Transverse colon (tissue), 4 donors: ENCODE data around the gene ICAM4. TPM values are rescaled to one million over a fixed set of nuclear protein-coding genes. Genes with fewer than 3 reads are reported as not detected.

Source experiments
- DNase-seq: peaks from one replicate; pipeline ENCODE4 v3.0.0-alpha.2; 2019
- H3K27ac ChIP-seq, 4 donors: fragments of 200-600 bp; sonication (generic); 2 replicates each; pipeline ENCODE4 v1.5.1; 2016 to 2018; ENCODE audit warnings: inconsistent platforms in 4 of 4
- H3K27me3 ChIP-seq: fragments of 200-600 bp; sonication (generic); 2 replicates; pipeline ENCODE4 v1.5.1; 2017; ENCODE audit warnings: inconsistent platforms
- H3K36me3 ChIP-seq, 4 donors: fragments of 200-600 bp; sonication (generic); 2 replicates each; pipeline ENCODE4 v1.5.1; 2017 to 2019; ENCODE audit warnings: inconsistent platforms in 4 of 4
- H3K4me1 ChIP-seq, 4 donors: fragments of 200-600 bp; sonication (generic); 2 replicates each; pipeline ENCODE4 v1.5.1; 2017 to 2020; ENCODE audit warnings: inconsistent platforms in 4 of 4
- H3K4me3 ChIP-seq, 4 donors: fragments of 200-600 bp; sonication (generic); 1 replicate in 1 of 4; 2 replicates in 3 of 4; pipeline versions ENCODE4 v1.5.1 to v1.6.1; 2017 to 2019; ENCODE audit warnings: inconsistent platforms in 4 of 4
- H3K9me3 ChIP-seq, 2 donors: fragments of 200-600 bp; sonication (generic); 2 replicates each; pipeline ENCODE4 v1.5.1; 2017 to 2019; ENCODE audit warnings: inconsistent platforms in 2 of 2
- EP300 ChIP-seq: sonication (generic); formaldehyde crosslinking; IDR thresholded peaks from one replicate; pipeline ENCODE4 v1.6.1; 2017; ENCODE audit warnings: antibody characterized with exemption, low read depth
- POLR2A ChIP-seq: fragments of 450-650 bp; IDR thresholded peaks from one replicate; pipeline ENCODE4 v1.6.1; 2016; ENCODE audit warnings: antibody characterized with exemption, mild to moderate bottlenecking, moderate library complexity
- POLR2AphosphoS5 ChIP-seq, 3 donors: sonication (generic); formaldehyde crosslinking; IDR thresholded peaks; one replicate each; pipeline ENCODE4 v1.6.1; 2016; ENCODE audit warnings: antibody characterized with exemption in 3 of 3
- WGBS, 2 donors: methylation state at CpG; one replicate each; pipeline ENCODE4 v1.1.5; 2018; ENCODE audit warnings: low coverage in 1 of 2; 5-methylcytosine and 5-hydroxymethylcytosine counted together
- in situ Hi-C, 4 donors: fragments of 200-750 bp; cut with MboI; loops; one replicate each; pipeline versions ENCODE4 v1.15.0 to v1.15.1; 2017; ENCODE audit warnings: low sequenced_read_pairs in 3 of 4, low pct_ligation_motif_present in 1 of 4, low pct_unique_long_range_greater_than_20kb in 1 of 4
- intact Hi-C: fragments of 100-400 bp; cut with DNase I; formaldehyde crosslinking; loops from one replicate; pipeline ENCODE4 v1.15.1; 2023; ENCODE audit warnings: low total_unique reads
- total RNA-seq, 4 donors: library from RNA; depleted of rRNA; stranded (reverse); fragments of >200 nt; gene quantifications; one replicate each; pipeline ENCODE4 v1.1.0, GENCODE V29; 2016
- TF ChIP-seq, protein P1 (sequence below), 5 experiments: fragments of 200-600 bp in 3 of 5; fragments of 450-650 bp in 2 of 5; sonication (generic) in 3 of 5; IDR thresholded peaks; 1 replicate in 2 of 5; 2 replicates in 3 of 5; pipeline ENCODE4 v1.5.1; 2016 to 2017; ENCODE audit warnings: antibody characterized with exemption in 5 of 5, inconsistent platforms in 3 of 5, mild to moderate bottlenecking in 2 of 5, moderate library complexity in 1 of 5

ICAM4 gene
- total RNA-seq, 4 donors from 2014 or later = 0.48 to 0.55 TPM; not detected in 2

DNA sequence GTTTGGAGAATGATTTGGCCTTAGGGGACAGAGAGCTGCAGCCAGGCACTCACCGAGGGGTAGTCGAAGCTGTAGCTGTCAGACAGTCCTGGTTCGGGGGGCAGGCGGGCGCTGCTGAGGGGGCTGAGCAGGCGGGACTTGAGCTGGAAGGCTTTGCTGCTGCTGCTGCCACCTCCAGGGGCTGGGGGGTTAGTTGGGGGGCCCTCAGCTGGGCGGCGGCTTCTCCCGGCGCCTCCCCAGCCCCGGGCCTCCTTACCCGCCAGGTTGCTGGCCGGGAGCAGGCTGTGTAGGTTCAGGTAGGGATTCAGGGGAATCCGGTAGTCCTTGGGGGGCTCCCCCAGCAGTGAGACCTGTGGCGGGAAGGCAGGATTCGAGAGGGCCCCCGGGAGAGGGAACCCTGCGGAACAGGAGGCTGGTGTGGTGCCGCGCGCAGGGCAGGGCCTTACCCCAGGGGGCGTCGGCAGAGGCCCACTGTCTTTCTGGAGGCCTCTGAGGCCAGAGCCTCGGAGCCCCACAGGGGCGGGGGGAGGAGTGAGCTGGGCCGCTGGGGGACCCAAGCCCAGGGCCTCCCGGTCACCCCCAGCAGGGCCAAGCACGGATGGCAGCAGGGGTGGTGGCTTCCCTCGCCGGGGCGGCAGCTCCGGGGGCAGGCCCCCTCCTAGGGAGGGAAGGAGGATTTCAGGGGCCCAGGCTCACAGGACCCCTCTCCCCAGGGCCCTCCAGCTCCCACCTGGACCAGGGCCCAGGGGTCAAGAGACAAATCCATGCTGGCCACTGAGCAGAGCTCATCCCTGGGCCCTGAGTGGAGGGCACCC is 34.1 kb downstream of the ICAM4 start:
- H3K4me1 ChIP-seq = peaks cover 9 to 22% (median 21%) of the 10 kb centered on the region in 4 donors
- in situ Hi-C loops = no loop called here
- 93% methylated on average over 23 of the region's 32 CpGs; no CpG with 5 or more reads in 1 of the 2 donors for WGBS, 2 donors
- no peak overlapping the region for H3K4me3 ChIP-seq
- peak overlapping the region; percentile 76 to 79 (median 77) for H3K27ac ChIP-seq
- TF ChIP-seq, protein P1, sequence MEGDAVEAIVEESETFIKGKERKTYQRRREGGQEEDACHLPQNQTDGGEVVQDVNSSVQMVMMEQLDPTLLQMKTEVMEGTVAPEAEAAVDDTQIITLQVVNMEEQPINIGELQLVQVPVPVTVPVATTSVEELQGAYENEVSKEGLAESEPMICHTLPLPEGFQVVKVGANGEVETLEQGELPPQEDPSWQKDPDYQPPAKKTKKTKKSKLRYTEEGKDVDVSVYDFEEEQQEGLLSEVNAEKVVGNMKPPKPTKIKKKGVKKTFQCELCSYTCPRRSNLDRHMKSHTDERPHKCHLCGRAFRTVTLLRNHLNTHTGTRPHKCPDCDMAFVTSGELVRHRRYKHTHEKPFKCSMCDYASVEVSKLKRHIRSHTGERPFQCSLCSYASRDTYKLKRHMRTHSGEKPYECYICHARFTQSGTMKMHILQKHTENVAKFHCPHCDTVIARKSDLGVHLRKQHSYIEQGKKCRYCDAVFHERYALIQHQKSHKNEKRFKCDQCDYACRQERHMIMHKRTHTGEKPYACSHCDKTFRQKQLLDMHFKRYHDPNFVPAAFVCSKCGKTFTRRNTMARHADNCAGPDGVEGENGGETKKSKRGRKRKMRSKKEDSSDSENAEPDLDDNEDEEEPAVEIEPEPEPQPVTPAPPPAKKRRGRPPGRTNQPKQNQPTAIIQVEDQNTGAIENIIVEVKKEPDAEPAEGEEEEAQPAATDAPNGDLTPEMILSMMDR (IDR thresholded peaks at IDR 0.05) = no peak
- TF ChIP-seq POLR2AphosphoS5 (IDR thresholded peaks at IDR 0.05) (no peak), EP300 (no peak), POLR2A (no peak)
- no peaks in the 10 kb centered on the region for H3K27me3 ChIP-seq
- intact Hi-C loops = no loop called here
- H3K36me3 ChIP-seq = peaks cover 0 to 35% (median 6%) of the 10 kb centered on the region in 4 donors
- no peaks in the 10 kb centered on the region for H3K9me3 ChIP-seq
- DNase-seq = no peak

DNA sequence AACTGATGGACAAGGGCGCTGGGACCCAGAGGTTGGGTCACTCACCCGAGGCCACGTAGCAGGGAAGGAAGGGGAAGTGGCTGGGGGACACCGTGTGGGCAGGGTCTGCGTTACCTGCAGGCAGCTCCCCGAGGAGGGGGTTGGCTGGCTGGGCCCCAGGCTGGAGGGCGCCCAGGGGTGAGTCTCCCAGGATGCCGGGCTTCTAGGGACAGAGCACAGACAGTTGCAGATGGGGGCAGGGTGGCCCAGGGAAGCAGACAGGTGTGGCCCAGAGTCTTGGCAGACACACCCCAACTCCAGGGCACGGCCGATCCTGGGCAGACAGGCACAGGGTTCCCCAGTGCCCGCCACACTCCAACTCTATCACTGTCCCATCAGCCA is 34.7 kb downstream of the ICAM4 start:
- Histone ChIP-seq H3K4me1 (peaks cover 9 to 18% (median 16%) of the 10 kb centered on the region in 4 donors), H3K9me3 (no peaks in the 10 kb centered on the region), H3K4me3 (no peak overlapping the region), H3K36me3 (peaks cover 0 to 41% (median 8%) of the 10 kb centered on the region in 4 donors), H3K27ac (peak overlapping the region; percentile 76 to 79 (median 77)), H3K27me3 (no peaks in the 10 kb centered on the region)
- in situ Hi-C loops = no loop called here
- WGBS, 2 donors = 65% methylated on average over 11 of the region's 11 CpGs; no CpG with 5 or more reads in 1 of the 2 donors
- TF ChIP-seq EP300 (no peak), POLR2AphosphoS5 (IDR thresholded peaks at IDR 0.05) (no peak), POLR2A (no peak)
- TF ChIP-seq, protein P1 (IDR thresholded peaks at IDR 0.05) = no peak
- intact Hi-C loops = no loop called here
- peak; percentile 81 for DNase-seq

GRCh38 chr19:10321874-10322835 is 35.4 kb downstream of the ICAM4 start:
- intact Hi-C loops (no loop called here), in situ Hi-C loops (no loop called here)
- peak; percentile 88 for DNase-seq
- Histone ChIP-seq H3K9me3 (no peaks in the 10 kb centered on the region), H3K4me1 (peaks cover 9 to 18% (median 16%) of the 10 kb centered on the region in 4 donors), H3K36me3 (peaks cover 0 to 41% (median 10%) of the 10 kb centered on the region in 4 donors), H3K27ac (peak overlapping the region; percentile 76 to 79 (median 77)), H3K27me3 (no peaks in the 10 kb centered on the region), H3K4me3 (no peak overlapping the region)
- 60 to 61% methylated on average over 4 to 17 of the region's 19 CpGs for WGBS, 2 donors
- TF ChIP-seq POLR2A (peak; percentile 29), EP300 (no peak), POLR2AphosphoS5 (IDR thresholded peaks at IDR 0.05) (peak in 2 of 3 donors; percentile 27 to 33)
- TF ChIP-seq, protein P1 (IDR thresholded peaks at IDR 0.05) = no peak

DNA sequence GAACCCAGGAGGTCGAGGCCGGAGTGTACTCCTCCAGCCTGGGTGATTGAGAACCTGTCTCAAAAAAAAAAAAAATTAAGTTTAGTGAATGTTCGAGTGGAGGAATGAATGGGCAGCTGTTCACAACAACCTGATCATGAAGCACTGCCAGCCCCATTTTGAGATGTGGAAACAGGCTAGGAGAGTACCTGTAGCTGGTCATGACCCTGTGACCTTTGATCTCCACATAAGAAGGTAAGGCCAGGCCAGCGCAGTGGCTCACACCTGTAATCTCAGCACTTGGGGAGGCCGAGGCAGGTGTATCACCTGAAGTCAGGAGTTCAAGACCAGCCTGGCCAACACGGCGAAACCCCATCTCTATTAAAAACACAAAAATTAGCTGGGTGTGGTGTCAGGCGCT is 39.0 kb downstream of the ICAM4 start:
- Histone ChIP-seq H3K36me3 (peaks cover 0 to 45% (median 25%) of the 10 kb centered on the region in 4 donors), H3K4me3 (no peak overlapping the region), H3K27ac (no peak overlapping the region), H3K27me3 (no peaks in the 10 kb centered on the region), H3K9me3 (no peaks in the 10 kb centered on the region), H3K4me1 (peaks cover 9 to 18% (median 16%) of the 10 kb centered on the region in 4 donors)
- in situ Hi-C loops = no loop called here
- intact Hi-C loops = no loop called here
- WGBS, 2 donors = 88 to 93% methylated on average over 3 to 8 of the region's 8 CpGs
- no peak for DNase-seq
- TF ChIP-seq POLR2AphosphoS5 (IDR thresholded peaks at IDR 0.05) (no peak), EP300 (no peak), POLR2A (no peak)
- TF ChIP-seq, protein P1 (IDR thresholded peaks at IDR 0.05) = no peak
